ENCODE data around the gene PRAF2.
A peak's percentile ranks its signal among the peaks of the same experiment; 100 is the strongest.

Gene PRAF2

DNA sequence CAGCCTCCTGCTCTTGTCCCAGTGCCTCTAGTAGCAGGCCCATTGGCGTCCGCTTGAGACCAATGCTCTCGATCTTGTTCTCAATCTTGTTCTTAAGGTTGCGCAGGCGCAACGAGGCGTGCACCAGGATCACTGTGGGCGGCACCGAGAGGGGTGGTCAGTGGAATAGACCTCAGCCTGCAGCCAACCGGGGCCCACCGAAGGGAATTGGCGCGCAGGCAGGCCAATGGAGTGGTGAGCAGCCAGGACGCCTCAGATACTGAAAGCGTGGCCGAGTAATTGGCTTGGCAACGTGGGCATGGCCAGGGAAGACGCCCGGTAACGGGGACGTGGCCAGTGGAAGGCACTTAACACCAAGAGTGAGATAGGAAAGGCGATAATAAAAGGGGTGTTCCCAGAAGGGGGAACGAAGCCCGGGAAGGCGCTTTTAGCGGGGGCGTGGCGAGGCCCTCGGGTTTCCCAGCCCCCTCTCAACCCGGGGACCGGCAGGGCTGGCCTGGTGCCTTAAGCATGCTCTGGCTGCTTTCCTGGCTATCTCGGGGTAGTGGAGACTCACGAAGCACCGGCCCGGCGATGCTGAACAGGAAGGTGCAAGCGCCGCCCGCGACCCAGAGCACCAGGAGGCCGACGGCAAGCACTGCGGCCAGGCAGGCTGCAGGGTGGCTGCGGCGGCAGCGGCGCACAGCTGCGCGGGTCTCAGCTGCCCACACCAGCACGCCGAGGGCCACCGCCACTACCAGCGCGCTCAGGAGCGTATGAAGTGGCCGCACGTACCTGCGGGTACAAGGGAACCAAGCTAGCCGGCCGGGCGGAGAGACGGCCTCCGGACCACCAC lies 1.7 kb downstream of the PRAF2 start:
- DNase-seq, result no peak

- no peak for DNase-seq
Observed at GRCh38 chrX:49070988-49071387, 2.8 kb downstream of the PRAF2 start.

- DNase-seq, result no peak
Observed at GRCh38 chrX:49069038-49069437, 4.8 kb downstream of the PRAF2 start.

GRCh38 chrX:49067285-49068120 lies 6.3 kb downstream of the PRAF2 start:
- DNase-seq, result no peak

GRCh38 chrX:49066690-49067089 lies 7.1 kb downstream of the PRAF2 start:
- DNase-seq, result no peak

GRCh38 chrX:49066278-49066677 lies 7.5 kb downstream of the PRAF2 start:
- no peak for DNase-seq

DNA sequence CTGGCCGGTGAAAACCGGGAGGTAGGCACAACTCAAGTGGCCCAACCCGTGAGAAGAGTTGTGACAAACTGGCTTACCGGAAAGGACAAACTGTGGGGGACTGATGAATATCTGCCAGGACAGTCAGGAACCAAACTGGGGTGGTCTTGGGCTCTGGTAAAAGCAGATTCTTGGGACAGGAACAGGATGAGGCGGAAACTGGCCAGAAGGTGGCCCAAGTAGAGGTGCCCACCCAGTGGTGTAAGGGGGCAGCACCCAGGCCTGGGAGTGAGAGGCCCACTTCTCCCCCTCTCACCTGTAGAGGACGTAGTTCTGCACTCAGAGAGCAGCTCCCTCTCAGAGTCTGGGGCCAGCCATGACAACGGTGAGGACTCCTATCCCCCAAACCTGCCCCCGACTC lies 9.1 kb downstream of the PRAF2 start:
- DNase-seq, result no peak

GRCh38 chrX:49064303-49064702 lies 9.5 kb downstream of the PRAF2 start:
- no peak for DNase-seq

DNA sequence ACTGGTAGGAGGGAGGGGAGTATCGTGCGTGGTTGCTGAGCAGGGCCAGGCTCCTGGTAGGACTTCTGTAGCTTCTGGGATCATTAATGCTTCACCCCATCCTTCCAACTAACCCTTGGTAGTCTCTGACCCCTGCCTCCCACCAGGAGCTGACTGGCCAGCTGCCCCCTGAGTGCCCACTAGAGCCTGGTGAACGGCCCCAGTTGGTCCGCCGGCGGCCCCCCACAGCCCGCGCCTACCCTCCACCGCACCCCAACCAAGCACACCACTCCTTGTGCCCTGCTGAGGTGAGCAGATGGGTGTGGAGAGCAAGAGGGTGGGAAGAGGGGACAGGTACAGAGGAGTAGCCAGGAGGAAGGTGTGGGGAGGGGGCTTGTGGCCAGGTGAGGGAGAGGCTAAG lies 10.1 kb downstream of the PRAF2 start:
- no peak for DNase-seq

DNA sequence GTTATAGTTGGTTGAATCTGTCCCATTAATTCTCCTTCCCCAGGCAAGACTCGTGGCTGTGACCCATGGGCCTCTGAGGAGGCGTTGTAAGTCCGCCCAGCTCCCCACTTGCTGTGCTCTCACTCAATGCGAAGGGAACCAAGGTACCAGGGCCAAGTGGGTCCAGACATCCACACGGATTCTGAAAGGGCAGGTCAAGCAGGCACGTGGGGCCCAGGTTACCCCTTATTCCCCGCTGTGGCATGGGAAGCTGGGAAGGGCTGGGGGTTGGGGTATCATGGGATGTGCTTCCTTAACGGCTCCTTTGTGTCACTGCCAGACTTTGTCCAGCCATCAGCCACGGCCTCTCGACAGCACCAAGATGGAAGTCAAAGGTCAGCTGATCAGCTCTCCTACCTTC lies 11.9 kb downstream of the PRAF2 start:
- DNase-seq, result no peak

- no peak for DNase-seq
Observed at GRCh38 chrX:49061490-49061889, 12.3 kb downstream of the PRAF2 start.

DNA sequence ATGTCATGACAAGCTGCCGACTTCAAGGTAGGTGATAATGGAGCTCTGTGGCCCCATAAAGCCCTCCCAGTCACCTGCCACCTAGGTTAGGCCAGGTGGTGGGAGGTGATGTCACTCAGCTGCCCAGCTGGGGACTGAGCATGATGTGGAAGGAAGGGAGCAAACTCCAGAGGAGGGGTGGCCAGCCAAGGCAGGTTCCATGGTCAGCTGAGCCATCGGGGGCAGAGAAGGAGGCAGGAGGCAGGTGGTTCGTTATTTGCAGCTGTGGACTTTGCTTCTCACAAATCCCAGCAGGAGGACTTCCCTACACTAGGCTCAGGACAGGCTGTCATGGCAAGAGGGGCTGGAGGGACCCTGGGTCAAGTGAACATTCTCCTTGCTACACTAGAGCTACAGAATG lies 12.9 kb downstream of the PRAF2 start:
- DNase-seq, result no peak

DNA sequence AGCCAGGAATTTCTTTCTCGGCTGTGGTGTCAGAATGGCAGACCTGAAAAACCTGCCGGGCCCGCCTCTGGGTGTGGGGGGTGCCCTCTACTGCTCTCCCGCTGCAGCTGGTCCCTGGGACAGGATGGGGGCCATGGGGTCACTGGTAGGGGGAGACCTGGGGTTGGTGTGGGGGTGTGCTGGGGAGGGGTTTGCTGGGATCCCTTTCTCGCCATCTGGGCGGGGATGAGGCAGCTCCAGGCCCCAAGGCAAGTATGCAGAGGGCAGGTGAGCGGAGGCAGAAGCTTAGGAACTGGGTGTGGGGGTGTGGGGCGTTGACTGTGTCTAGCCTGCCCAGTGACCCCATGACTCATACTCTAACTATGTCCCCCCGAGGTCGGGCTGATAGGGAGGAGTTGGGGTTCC lies 14.1 kb downstream of the PRAF2 start:
- no peak for DNase-seq

DNA sequence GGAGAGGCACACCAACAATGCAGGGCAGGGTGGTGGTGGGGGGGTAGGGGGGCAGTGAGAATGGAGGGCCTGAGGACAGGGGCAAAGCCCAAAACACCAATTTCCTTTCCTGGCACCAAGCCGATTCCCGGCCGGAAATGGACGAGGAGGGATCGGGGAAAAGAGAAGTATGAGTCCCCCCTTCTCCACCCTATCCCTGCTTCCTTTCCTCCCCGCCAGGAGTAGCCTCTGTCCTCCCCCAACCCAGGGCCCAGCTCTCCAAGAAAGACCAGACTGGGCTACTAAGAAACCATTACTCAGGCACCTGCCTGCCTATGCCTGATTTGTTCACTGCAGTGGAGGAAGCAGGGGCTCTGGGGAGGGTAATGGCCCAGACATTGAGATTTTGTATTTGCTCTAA lies 14.6 kb downstream of the PRAF2 start:
- DNase-seq, result no peak

DNA sequence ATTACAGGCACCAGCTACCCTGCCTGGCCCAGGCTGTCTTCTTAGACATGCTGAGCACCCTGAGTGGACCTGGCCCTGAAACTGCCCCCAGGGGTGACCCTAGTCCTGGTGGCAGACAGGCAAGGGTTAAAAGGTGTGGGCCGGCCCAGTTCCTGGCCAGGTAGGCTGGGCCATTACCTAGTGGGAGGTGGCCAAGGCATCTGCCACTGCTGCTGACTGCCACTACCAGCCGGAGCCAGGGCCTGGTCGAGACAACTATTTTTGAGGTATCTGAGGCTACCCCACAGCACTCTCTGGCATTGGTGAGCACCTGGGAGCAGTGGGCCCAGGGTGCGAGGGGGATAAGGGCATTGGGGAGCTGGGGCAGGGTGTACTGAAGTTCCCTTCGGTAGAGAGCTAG lies 15.0 kb downstream of the PRAF2 start, which contains the start of gene CCDC120:
CCDC120 (plus strand) TSS at position 206 of the 400 bp plus-strand sequence. CDS start 3,043 bp downstream, outside the sequence.
- DNase-seq, result no peak

DNA sequence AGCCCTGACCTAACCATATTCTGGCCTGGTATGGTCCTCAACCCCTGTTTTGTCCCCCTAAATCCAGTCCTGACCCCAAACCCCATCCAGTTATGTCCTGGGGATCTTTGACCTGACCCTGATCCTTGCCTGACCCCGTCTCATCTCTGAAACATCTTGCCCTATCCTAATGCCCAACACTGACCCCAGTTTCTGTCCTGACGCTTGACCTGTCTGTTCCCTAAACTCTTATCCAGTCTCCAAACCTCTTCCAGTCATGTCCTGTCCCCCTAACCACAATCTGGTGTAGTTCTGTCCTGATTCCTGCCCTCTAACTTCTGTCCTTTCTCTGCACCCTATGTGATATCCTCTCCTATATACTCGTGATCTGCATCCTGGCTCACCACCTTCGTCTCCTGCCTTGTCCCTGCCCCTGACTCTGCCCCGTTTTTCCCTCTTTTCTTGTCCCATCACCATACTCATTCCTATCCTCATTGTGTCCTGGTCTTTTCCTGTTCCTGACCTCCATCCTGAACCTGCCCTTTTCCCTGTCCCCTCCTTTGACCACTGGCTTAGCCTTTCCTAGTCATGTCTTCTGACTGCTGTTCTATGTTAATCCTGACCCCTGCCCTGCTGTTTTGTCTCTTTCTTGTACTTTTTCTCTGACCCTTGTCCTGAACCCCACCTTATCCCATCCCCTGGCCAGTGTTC lies 19.6 kb downstream of the PRAF2 start:
- DNase-seq, result no peak

DNA sequence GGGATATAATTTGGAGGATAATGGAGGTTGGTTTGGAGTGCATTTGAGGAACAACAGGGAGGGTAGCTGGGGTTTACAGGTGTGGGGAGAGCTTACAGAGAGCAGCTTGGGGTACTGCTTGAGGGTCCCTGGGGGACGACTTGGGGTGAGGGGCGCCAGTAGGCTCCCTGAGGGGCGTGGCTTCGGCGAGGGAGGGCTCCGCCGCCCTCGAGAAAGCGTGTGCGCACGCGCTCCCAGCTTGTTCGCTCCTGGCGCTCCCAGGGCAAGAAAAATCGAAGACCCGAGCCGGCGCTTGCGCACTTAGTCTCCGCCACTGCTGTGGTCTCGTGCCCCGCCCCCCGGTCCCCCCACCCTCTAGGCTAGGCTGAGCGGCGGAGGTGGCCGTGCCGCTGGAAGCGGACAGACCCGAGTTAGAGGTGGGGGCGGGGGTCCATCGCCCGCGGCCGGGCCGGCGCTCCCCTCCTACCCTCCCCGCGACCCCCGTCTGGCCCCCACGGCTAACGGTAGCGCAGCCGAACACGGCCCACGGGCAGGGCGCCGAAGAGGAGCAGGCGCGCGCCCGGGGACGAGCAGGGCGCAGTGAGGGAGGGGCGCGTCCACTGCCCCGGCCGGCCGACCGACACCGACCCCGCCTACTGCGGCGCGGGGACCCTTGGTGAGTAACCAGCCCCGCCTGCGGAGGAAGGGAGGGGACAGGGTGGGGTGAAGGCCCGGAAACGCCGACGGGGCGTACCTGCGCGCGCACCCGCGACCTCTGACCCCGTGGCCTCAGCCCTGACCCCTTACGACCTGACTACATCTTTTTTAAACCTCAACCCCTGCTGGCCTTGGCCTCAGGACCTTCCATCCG lies 20.4 kb downstream of the PRAF2 start:
- peak; percentile 43 for DNase-seq

DNA sequence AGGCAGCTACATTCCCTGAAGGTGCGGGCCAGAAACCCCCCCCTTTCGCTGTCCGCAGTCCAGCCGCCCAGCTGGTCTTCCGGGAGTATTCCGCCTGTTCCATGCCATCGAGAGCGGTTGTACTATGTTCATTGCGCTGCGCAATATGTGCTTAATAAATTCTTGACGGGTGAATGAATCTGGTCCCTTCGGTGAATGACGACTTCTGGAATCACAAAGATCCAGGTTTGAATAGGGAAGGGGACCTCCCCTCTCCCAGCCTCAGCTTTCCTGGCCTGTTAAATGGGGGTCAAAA lies 29.9 kb downstream of the PRAF2 start:
- DNase-seq, result no peak

GRCh38 chrX:49043220-49043986 lies 30.4 kb downstream of the PRAF2 start, which contains the start of gene TFE3:
TSS of gene TFE3 (minus strand) at chrX:49043357. CDS start at chrX:49043226, 131 bp downstream.
- DNase-seq, result peak; percentile 96

DNA sequence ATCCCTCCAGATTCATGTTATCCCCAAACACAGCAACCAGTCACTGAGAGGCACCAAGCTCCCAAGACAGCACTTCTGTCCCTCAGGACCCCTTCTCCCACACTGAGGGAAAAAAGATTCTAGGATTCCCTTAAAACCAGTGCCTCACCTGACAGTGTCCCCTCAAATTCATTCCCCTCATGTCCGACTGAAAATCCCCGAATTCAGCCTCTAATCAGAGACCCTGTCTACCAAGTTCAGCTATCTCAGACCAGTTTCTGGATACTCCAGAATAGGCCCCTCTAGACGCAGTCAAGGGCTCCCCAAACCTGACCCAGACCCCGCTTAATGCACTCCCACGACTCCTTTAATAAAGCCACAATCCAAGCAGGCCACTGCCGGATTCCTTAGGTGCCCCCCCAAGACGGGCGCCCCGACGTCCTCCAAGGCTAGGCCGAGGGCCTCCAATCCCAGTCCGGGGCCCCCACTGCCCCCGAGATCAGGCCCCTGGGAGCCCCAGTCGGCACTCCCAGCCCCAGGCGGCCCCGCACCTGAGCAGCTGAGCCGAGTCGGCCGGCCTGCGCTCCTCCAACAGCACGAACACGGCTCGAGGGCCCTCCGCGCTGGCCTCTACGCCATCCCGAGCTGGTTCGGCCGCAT lies 31.1 kb downstream of the PRAF2 start:
- DNase-seq, result no peak
